Smooth muscle cell (in vitro differentiated cells): ENCODE data around the gene GPR176. TPM values are rescaled to one million over a fixed set of nuclear protein-coding genes. Genes with fewer than 3 reads are reported as not detected.

Experiments used
- DNase-seq: peaks from one replicate; lab custom pipeline; 2025; ENCODE audit not compliant: unreplicated experiment; lab: John Stamatoyannopoulos, UW
- H2AFZ ChIP-seq: fragments of 200-600 bp; sonication (generic); 2 replicates; pipeline ENCODE4 v1.6.0; 2016; ENCODE audit warnings: antibody characterized with exemption, low read depth, mild to moderate bottlenecking
- H3F3A ChIP-seq: fragments of 200-600 bp; sonication (generic); 2 replicates; pipeline ENCODE4 v1.6.0; 2017; ENCODE audit warnings: antibody characterized with exemption, low read depth
- H3K27ac ChIP-seq: fragments of 200-600 bp; sonication (generic); 2 replicates; pipeline ENCODE4 v1.5.1; 2016; ENCODE audit warnings: low read depth, mild to moderate bottlenecking
- H3K27me3 ChIP-seq: fragments of 200-600 bp; sonication (generic); 2 replicates; pipeline ENCODE4 v1.6.1; 2016; ENCODE audit warnings: low read depth, mild to moderate bottlenecking
- H3K36me3 ChIP-seq: fragments of 200-600 bp; sonication (generic); 2 replicates; pipeline ENCODE4 v1.5.1; 2016; ENCODE audit warnings: low read depth
- H3K4me1 ChIP-seq: fragments of 200-600 bp; sonication (generic); 2 replicates; pipeline ENCODE4 v1.5.1; 2016; ENCODE audit warnings: low read depth
- H3K4me2 ChIP-seq: fragments of 200-600 bp; sonication (generic); 2 replicates; pipeline ENCODE4 v1.6.0; 2016; ENCODE audit warnings: mild to moderate bottlenecking
- H3K4me3 ChIP-seq: fragments of 200-600 bp; sonication (generic); 2 replicates; pipeline ENCODE4 v1.5.1; 2016; ENCODE audit warnings: mild to moderate bottlenecking
- H3K79me2 ChIP-seq: fragments of 200-600 bp; sonication (generic); 2 replicates; pipeline ENCODE4 v1.6.0; 2016; ENCODE audit warnings: low read depth, mild to moderate bottlenecking
- H3K9ac ChIP-seq: fragments of 200-600 bp; sonication (generic); 2 replicates; pipeline ENCODE4 v1.6.0; 2016; ENCODE audit warnings: low read depth
- H3K9me3 ChIP-seq: fragments of 200-600 bp; sonication (generic); replicated peaks from 2 replicates; pipeline ENCODE4 v1.5.1; 2016; ENCODE audit warnings: low read depth
- H4K20me1 ChIP-seq: fragments of 200-600 bp; sonication (generic); 2 replicates; pipeline ENCODE4 v1.6.0; 2016; ENCODE audit warnings: low read depth
- CTCF ChIP-seq: fragments of 200-600 bp; sonication (generic); IDR thresholded peaks from 2 replicates; pipeline ENCODE4 v1.5.1; 2017; ENCODE audit warnings: borderline replicate concordance, mild to moderate bottlenecking, antibody characterized with exemption; ENCODE audit not compliant: insufficient read depth, poor library complexity, severe bottlenecking
- WGBS: methylation state at CpG from one replicate; pipeline ENCODE4 v1.1.7; 2016; ENCODE audit warnings: low lambda C conversion rate; 5-methylcytosine and 5-hydroxymethylcytosine counted together
- polyA plus RNA-seq: library from polyadenylated mRNA; unstranded; fragments of >200 nt; fragmentation: Nextera tagmentation; extraction: Ambion mirVana; gene quantifications from 2 replicates; pipeline ENCODE4 v1.2.1, GENCODE V29; 2016
- total RNA-seq: library from RNA; depleted of rRNA; stranded (reverse); fragments of >200 nt; gene quantifications from 2 replicates; pipeline ENCODE4 v1.2.3, GENCODE V29; 2014

Gene GPR176
- total and polyA plus RNA-seq, 2 experiments from 2014 or later = 20.0 to 22.4 TPM

GRCh38 chr15:39778021-39778420, 142.0 kb downstream of the GPR176 start:
- no peaks in the 10 kb centered on the region for H3F3A ChIP-seq
- no peak overlapping the region for H3K27ac ChIP-seq
- no peak for TF ChIP-seq CTCF
- H3K27me3 ChIP-seq = no peaks in the 10 kb centered on the region
- H3K9me3 ChIP-seq = no peaks in the 10 kb centered on the region
- H3K4me3 ChIP-seq = no peak overlapping the region
- H3K9ac ChIP-seq = no peak overlapping the region
- H3K79me2 ChIP-seq = no peaks in the 10 kb centered on the region
- H2AFZ ChIP-seq = no peak overlapping the region
- H3K36me3 ChIP-seq = no peaks in the 10 kb centered on the region
- no peaks in the 10 kb centered on the region for H3K4me1 ChIP-seq
- no peak overlapping the region for H3K4me2 ChIP-seq
- no peaks in the 10 kb centered on the region for H4K20me1 ChIP-seq
- DNase-seq = no peak
- WGBS = 83% methylated on average over 3 of the region's 3 CpGs

GRCh38 chr15:39777496-39777895, 142.6 kb downstream of the GPR176 start:
- no peak overlapping the region for H3K9ac ChIP-seq
- H3K4me3 ChIP-seq = no peak overlapping the region
- H3K4me2 ChIP-seq = no peak overlapping the region
- no peak for DNase-seq
- no peak overlapping the region for H3K27ac ChIP-seq
- no peaks in the 10 kb centered on the region for H3K9me3 ChIP-seq
- no peak overlapping the region for H2AFZ ChIP-seq
- no peaks in the 10 kb centered on the region for H3K79me2 ChIP-seq
- H3K27me3 ChIP-seq = no peaks in the 10 kb centered on the region
- no peaks in the 10 kb centered on the region for H3F3A ChIP-seq
- no peaks in the 10 kb centered on the region for H3K36me3 ChIP-seq
- H3K4me1 ChIP-seq = no peaks in the 10 kb centered on the region
- no peak for TF ChIP-seq CTCF
- no peaks in the 10 kb centered on the region for H4K20me1 ChIP-seq
- WGBS = 86% methylated on average over 4 of the region's 4 CpGs

- Histone ChIP-seq H3F3A (no peaks in the 10 kb centered on the region), H3K4me1 (no peaks in the 10 kb centered on the region), H3K79me2 (no peaks in the 10 kb centered on the region), H3K36me3 (no peaks in the 10 kb centered on the region), H3K4me2 (no peak overlapping the region), H3K4me3 (no peak overlapping the region), H3K27me3 (no peaks in the 10 kb centered on the region), H4K20me1 (no peaks in the 10 kb centered on the region), H3K9ac (no peak overlapping the region), H2AFZ (no peak overlapping the region), H3K27ac (no peak overlapping the region), H3K9me3 (no peaks in the 10 kb centered on the region)
- no peak for DNase-seq
- WGBS = 95% methylated on average over 3 of the region's 4 CpGs
- no peak for TF ChIP-seq CTCF
These were observed 144.0 kb downstream of the GPR176 start for GRCh38 chr15:39776068-39776467.

- Histone ChIP-seq H3K9me3 (no peaks in the 10 kb centered on the region), H3K27ac (no peak overlapping the region), H3F3A (no peaks in the 10 kb centered on the region), H3K9ac (no peak overlapping the region), H3K4me3 (no peak overlapping the region), H3K79me2 (no peaks in the 10 kb centered on the region), H3K36me3 (no peaks in the 10 kb centered on the region), H3K27me3 (no peaks in the 10 kb centered on the region), H3K4me1 (no peaks in the 10 kb centered on the region), H4K20me1 (no peaks in the 10 kb centered on the region), H3K4me2 (no peak overlapping the region), H2AFZ (no peak overlapping the region)
- TF ChIP-seq CTCF = no peak
- DNase-seq = no peak
- 83% methylated on average over 3 of the region's 3 CpGs for WGBS
These were observed 145.3 kb downstream of the GPR176 start for GRCh38 chr15:39774688-39775267.
